SK-N-SH treated with all-trans-retinoic acid at 6 μM for 48 hours (cell line): ENCODE data around the gene PPP1R12A.
A peak's percentile ranks its signal among the peaks of the same experiment; 100 is the strongest.

Experiments used
- ATAC-seq: fragments of 200-7000 bp; cut with Tn5 transposase; 3 replicates; pipeline ENCODE4 v1.9.1; 2020; ENCODE audit warnings: mild to moderate bottlenecking, moderate library complexity
- ARNTL ChIP-seq: fragments of 450-650 bp; formaldehyde crosslinking; IDR thresholded peaks from 2 replicates; pipeline ENCODE4 v1.5.0; 2020; ENCODE audit warnings: low read depth, mild to moderate bottlenecking, moderate library complexity, borderline replicate concordance
- CSDC2 ChIP-seq: fragments of 250-450 bp; sonication (Bioruptor Pico); IDR thresholded peaks from 2 replicates; pipeline ENCODE4 v1.5.0; 2020; ENCODE audit warnings: mild to moderate bottlenecking, moderate library complexity
- ESRRG ChIP-seq: fragments of 250-450 bp; sonication (Bioruptor Pico); IDR thresholded peaks from 2 replicates; pipeline ENCODE4 v1.6.1; 2021; ENCODE audit warnings: mild to moderate bottlenecking
- GLIS3 ChIP-seq: fragments of 250-450 bp; sonication (Bioruptor Pico); IDR thresholded peaks from 2 replicates; pipeline ENCODE4 v1.5.0; 2020; ENCODE audit warnings: mild to moderate bottlenecking, moderate library complexity
- ISL1 ChIP-seq: fragments of 250-450 bp; sonication (Bioruptor Pico); IDR thresholded peaks from 2 replicates; pipeline ENCODE4 v2.1.2; 2022; ENCODE audit warnings: mild to moderate bottlenecking, moderate library complexity
- OSR1 ChIP-seq: fragments of 250-450 bp; sonication (Bioruptor Pico); IDR thresholded peaks from 2 replicates; pipeline ENCODE4 v1.8.0; 2022; ENCODE audit warnings: moderate library complexity, mild to moderate bottlenecking, inconsistent platforms
- RARB ChIP-seq: fragments of 250-450 bp; sonication (Bioruptor Pico); IDR thresholded peaks from 2 replicates; pipeline ENCODE4 v1.8.0; 2021; ENCODE audit warnings: mild to moderate bottlenecking, moderate library complexity
- SNAI2 ChIP-seq: fragments of 250-450 bp; sonication (Bioruptor Pico); IDR thresholded peaks from 2 replicates; pipeline ENCODE4 v1.5.0; 2020; ENCODE audit warnings: mild to moderate bottlenecking, moderate library complexity
- TOX ChIP-seq: fragments of 250-450 bp; sonication (Bioruptor Pico); IDR thresholded peaks from 2 replicates; pipeline ENCODE4 v1.8.0; 2021; ENCODE audit warnings: mild to moderate bottlenecking, moderate library complexity, borderline replicate concordance
- ZFP3 ChIP-seq: fragments of 250-450 bp; sonication (Bioruptor Pico); IDR thresholded peaks from 2 replicates; pipeline ENCODE4 v1.5.0; 2020; ENCODE audit warnings: mild to moderate bottlenecking, moderate library complexity
- ZFP30 ChIP-seq: fragments of 450-650 bp; formaldehyde crosslinking; IDR thresholded peaks from 2 replicates; pipeline ENCODE4 v1.5.0; 2022; ENCODE audit warnings: mild to moderate bottlenecking, moderate library complexity
- ZNF70 ChIP-seq: fragments of 450-650 bp; formaldehyde crosslinking; IDR thresholded peaks from 2 replicates; pipeline ENCODE4 v1.5.0; 2020; ENCODE audit warnings: mild to moderate bottlenecking, moderate library complexity
- TF ChIP-seq, protein P1 (sequence below): fragments of 250-450 bp; sonication (Bioruptor Pico); IDR thresholded peaks from 2 replicates; pipeline ENCODE4 v1.8.0; 2021; ENCODE audit warnings: low read depth, mild to moderate bottlenecking, moderate library complexity, borderline replicate concordance
- TF ChIP-seq, protein P2 (sequence below): fragments of 250-450 bp; sonication (Bioruptor Pico); IDR thresholded peaks from 2 replicates; pipeline ENCODE4 v1.5.1; 2021; ENCODE audit warnings: mild to moderate bottlenecking, moderate library complexity
- TF ChIP-seq, protein P3 (sequence below): fragments of 250-450 bp; sonication (Bioruptor Pico); IDR thresholded peaks from 2 replicates; pipeline ENCODE4 v1.5.1; 2020; ENCODE audit warnings: low read depth, mild to moderate bottlenecking, moderate library complexity
- TF ChIP-seq, protein P4 (sequence below): fragments of 250-450 bp; sonication (Bioruptor Pico); IDR thresholded peaks from 2 replicates; pipeline ENCODE4 v1.8.0; 2020; ENCODE audit warnings: mild to moderate bottlenecking, moderate library complexity, borderline replicate concordance
- TF ChIP-seq, protein P5 (sequence below): fragments of 250-450 bp; sonication (Bioruptor Pico); IDR thresholded peaks from 2 replicates; pipeline ENCODE4 v1.5.0; 2020; ENCODE audit warnings: mild to moderate bottlenecking, moderate library complexity

Gene PPP1R12A

GRCh38 chr12:79934281-79935020 is 446 bp downstream of the PPP1R12A start:
- TF ChIP-seq, protein P1, sequence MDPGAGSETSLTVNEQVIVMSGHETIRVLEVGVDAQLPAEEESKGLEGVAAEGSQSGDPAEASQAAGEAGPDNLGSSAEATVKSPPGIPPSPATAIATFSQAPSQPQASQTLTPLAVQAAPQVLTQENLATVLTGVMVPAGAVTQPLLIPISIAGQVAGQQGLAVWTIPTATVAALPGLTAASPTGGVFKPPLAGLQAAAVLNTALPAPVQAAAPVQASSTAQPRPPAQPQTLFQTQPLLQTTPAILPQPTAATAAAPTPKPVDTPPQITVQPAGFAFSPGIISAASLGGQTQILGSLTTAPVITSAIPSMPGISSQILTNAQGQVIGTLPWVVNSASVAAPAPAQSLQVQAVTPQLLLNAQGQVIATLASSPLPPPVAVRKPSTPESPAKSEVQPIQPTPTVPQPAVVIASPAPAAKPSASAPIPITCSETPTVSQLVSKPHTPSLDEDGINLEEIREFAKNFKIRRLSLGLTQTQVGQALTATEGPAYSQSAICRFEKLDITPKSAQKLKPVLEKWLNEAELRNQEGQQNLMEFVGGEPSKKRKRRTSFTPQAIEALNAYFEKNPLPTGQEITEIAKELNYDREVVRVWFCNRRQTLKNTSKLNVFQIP: no peak
- TF ChIP-seq ISL1 (CRISPR knock-in tag) (no peak), CSDC2 (no peak), ZNF70 (no peak), OSR1 (CRISPR knock-in tag) (no peak), RARB (CRISPR knock-in tag) (no peak), ARNTL (CRISPR knock-in tag) (no peak), ZFP30 (CRISPR knock-in tag) (no peak), ESRRG (CRISPR knock-in tag) (no peak), SNAI2 (CRISPR knock-in tag) (no peak), TOX (CRISPR knock-in tag) (no peak), ZFP3 (CRISPR knock-in tag) (no peak)
- TF ChIP-seq, protein P2, sequence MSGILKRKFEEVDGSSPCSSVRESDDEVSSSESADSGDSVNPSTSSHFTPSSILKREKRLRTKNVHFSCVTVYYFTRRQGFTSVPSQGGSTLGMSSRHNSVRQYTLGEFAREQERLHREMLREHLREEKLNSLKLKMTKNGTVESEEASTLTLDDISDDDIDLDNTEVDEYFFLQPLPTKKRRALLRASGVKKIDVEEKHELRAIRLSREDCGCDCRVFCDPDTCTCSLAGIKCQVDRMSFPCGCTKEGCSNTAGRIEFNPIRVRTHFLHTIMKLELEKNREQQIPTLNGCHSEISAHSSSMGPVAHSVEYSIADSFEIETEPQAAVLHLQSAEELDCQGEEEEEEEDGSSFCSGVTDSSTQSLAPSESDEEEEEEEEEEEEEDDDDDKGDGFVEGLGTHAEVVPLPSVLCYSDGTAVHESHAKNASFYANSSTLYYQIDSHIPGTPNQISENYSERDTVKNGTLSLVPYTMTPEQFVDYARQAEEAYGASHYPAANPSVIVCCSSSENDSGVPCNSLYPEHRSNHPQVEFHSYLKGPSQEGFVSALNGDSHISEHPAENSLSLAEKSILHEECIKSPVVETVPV (CRISPR knock-in tag): no peak
- TF ChIP-seq, protein P3, sequence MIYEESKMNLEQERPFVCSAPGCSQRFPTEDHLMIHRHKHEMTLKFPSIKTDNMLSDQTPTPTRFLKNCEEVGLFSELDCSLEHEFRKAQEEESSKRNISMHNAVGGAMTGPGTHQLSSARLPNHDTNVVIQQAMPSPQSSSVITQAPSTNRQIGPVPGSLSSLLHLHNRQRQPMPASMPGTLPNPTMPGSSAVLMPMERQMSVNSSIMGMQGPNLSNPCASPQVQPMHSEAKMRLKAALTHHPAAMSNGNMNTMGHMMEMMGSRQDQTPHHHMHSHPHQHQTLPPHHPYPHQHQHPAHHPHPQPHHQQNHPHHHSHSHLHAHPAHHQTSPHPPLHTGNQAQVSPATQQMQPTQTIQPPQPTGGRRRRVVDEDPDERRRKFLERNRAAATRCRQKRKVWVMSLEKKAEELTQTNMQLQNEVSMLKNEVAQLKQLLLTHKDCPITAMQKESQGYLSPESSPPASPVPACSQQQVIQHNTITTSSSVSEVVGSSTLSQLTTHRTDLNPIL (CRISPR knock-in tag): no peak
- TF ChIP-seq, protein P4, sequence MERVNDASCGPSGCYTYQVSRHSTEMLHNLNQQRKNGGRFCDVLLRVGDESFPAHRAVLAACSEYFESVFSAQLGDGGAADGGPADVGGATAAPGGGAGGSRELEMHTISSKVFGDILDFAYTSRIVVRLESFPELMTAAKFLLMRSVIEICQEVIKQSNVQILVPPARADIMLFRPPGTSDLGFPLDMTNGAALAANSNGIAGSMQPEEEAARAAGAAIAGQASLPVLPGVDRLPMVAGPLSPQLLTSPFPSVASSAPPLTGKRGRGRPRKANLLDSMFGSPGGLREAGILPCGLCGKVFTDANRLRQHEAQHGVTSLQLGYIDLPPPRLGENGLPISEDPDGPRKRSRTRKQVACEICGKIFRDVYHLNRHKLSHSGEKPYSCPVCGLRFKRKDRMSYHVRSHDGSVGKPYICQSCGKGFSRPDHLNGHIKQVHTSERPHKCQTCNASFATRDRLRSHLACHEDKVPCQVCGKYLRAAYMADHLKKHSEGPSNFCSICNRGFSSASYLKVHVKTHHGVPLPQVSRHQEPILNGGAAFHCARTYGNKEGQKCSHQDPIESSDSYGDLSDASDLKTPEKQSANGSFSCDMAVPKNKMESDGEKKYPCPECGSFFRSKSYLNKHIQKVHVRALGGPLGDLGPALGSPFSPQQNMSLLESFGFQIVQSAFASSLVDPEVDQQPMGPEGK (CRISPR knock-in tag): no peak
- TF ChIP-seq, protein P5, sequence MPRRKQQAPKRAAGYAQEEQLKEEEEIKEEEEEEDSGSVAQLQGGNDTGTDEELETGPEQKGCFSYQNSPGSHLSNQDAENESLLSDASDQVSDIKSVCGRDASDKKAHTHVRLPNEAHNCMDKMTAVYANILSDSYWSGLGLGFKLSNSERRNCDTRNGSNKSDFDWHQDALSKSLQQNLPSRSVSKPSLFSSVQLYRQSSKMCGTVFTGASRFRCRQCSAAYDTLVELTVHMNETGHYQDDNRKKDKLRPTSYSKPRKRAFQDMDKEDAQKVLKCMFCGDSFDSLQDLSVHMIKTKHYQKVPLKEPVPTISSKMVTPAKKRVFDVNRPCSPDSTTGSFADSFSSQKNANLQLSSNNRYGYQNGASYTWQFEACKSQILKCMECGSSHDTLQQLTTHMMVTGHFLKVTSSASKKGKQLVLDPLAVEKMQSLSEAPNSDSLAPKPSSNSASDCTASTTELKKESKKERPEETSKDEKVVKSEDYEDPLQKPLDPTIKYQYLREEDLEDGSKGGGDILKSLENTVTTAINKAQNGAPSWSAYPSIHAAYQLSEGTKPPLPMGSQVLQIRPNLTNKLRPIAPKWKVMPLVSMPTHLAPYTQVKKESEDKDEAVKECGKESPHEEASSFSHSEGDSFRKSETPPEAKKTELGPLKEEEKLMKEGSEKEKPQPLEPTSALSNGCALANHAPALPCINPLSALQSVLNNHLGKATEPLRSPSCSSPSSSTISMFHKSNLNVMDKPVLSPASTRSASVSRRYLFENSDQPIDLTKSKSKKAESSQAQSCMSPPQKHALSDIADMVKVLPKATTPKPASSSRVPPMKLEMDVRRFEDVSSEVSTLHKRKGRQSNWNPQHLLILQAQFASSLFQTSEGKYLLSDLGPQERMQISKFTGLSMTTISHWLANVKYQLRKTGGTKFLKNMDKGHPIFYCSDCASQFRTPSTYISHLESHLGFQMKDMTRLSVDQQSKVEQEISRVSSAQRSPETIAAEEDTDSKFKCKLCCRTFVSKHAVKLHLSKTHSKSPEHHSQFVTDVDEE (CRISPR knock-in tag): no peak
- peak; percentile 47 for ATAC-seq

DNA sequence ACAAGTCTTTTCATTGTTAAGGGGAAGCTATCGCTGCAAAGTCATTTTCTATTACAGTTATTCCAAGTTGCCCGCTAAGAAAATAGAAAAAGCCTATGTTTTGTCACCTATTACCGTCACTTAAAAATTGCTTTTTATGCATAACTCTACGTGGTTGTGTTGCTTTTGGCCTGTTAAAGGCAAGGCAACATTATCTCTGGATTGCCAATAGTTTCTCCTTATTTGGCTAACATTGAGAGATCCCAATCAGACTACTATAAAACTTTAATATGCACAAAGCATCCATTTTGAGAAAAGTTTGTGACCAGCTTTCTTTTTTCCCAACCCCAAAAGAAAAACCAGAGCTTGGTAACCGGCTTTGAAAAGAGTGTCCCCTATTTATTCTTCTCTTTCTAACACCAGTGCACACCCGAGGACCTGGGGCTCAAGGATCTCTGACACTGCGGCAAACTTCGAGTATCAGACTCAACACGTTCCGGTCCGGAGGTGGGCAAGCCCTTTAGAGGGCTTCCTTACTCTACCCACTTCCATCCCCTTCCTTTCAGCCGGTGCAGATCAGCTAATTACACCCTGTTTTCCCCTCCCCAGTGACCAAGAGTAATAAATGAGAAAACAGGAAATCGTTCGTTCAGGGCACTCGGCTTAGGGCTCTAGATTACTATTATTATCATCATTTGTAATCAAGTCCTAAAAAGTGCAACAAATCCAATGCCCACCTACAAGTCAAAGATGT is 1.2 kb downstream of the PPP1R12A start:
- TF ChIP-seq, protein P5 (CRISPR knock-in tag): no peak
- TF ChIP-seq SNAI2 (CRISPR knock-in tag) (no peak), RARB (CRISPR knock-in tag) (no peak), GLIS3 (no peak), ESRRG (CRISPR knock-in tag) (no peak)
- TF ChIP-seq, all 23 proteins: peak for 0
- no peak; the same call in 2 of the 3 replicates for ATAC-seq
